Stimulated activated CD4-positive, alpha-beta T cell treated with anti-CD3 and anti-CD28 coated beads, Interleukin-12 subunit alpha, Interleukin-12 subunit beta, amount 100 ng/mL, for 48 hours (primary cell): ENCODE results near the gene KCNC2.

ENCODE experiments used
- DNase-seq, 3 donors: peaks; one replicate each; pipeline ENCODE4 v3.0.0-alpha.2; 2020; ENCODE audit warnings: low read depth in 2 of 3, low spot score in 1 of 3

The KCNC2 gene

GRCh38 chr12:75162845-75163244 lies 46.8 kb downstream of the KCNC2 start:
- no peak for DNase-seq

GRCh38 chr12:75161488-75161887 lies 48.2 kb downstream of the KCNC2 start:
- no peak for DNase-seq

GRCh38 chr12:75157385-75157784 lies 52.3 kb downstream of the KCNC2 start:
- DNase-seq: no peak

- no peak for DNase-seq
Observed at GRCh38 chr12:75155962-75156361, 53.7 kb downstream of the KCNC2 start.

GRCh38 chr12:75154388-75154787 lies 55.3 kb downstream of the KCNC2 start:
- DNase-seq: no peak

GRCh38 chr12:75139196-75139595 lies 70.4 kb downstream of the KCNC2 start:
- no peak for DNase-seq

GRCh38 chr12:75137896-75138295 lies 71.7 kb downstream of the KCNC2 start:
- no peak for DNase-seq

GRCh38 chr12:75135026-75135425 lies 74.6 kb downstream of the KCNC2 start:
- no peak for DNase-seq

GRCh38 chr12:75130811-75131210 lies 78.8 kb downstream of the KCNC2 start:
- DNase-seq: no peak

- DNase-seq: no peak
Observed at GRCh38 chr12:75129275-75129674, 80.4 kb downstream of the KCNC2 start.

- no peak for DNase-seq
Observed at GRCh38 chr12:75121036-75121705, 88.5 kb downstream of the KCNC2 start.

- DNase-seq: no peak
Observed at GRCh38 chr12:75120311-75120711, 89.3 kb downstream of the KCNC2 start.

GRCh38 chr12:75116646-75117198 lies 92.9 kb downstream of the KCNC2 start:
- DNase-seq: no peak

- DNase-seq: no peak
Observed at GRCh38 chr12:75115748-75116147, 93.9 kb downstream of the KCNC2 start.

GRCh38 chr12:75103822-75104221 lies 105.8 kb downstream of the KCNC2 start:
- no peak for DNase-seq

GRCh38 chr12:75101781-75102180 lies 107.9 kb downstream of the KCNC2 start:
- no peak for DNase-seq

GRCh38 chr12:75099210-75099609 lies 110.4 kb downstream of the KCNC2 start:
- DNase-seq: no peak

- DNase-seq: no peak
Observed at GRCh38 chr12:75097003-75097402, 112.6 kb downstream of the KCNC2 start.

- no peak for DNase-seq
Observed at GRCh38 chr12:75087654-75088053, 122.0 kb downstream of the KCNC2 start.

GRCh38 chr12:75086091-75087038 lies 123.3 kb downstream of the KCNC2 start:
- DNase-seq: no peak

- no peak for DNase-seq
Observed at GRCh38 chr12:75081305-75081704, 128.3 kb downstream of the KCNC2 start.

- DNase-seq: no peak
Observed at GRCh38 chr12:75080582-75080981, 129.1 kb downstream of the KCNC2 start.
